K562 (cell line): Measurements from ENCODE around the gene GPR39. TPM values are rescaled to one million over a fixed set of nuclear protein-coding genes. Genes with fewer than 3 reads are reported as not detected.

Experiments
- ELF2 ChIP-seq: fragments of 250-450 bp; sonication (Bioruptor Pico); IDR thresholded peaks from 2 replicates; pipeline ENCODE4 v1.5.0; 2021; ENCODE audit warnings: mild to moderate bottlenecking
- EP400 ChIP-seq: fragments of 450-650 bp; IDR thresholded peaks from 2 replicates; pipeline ENCODE4 v1.6.1; 2017; ENCODE audit warnings: antibody characterized with exemption, mild to moderate bottlenecking, moderate library complexity
- HDAC6 ChIP-seq: IDR thresholded peaks from 2 replicates; pipeline ENCODE4 v1.6.1; 2012; ENCODE audit warnings: low read depth, mild to moderate bottlenecking, control low read depth, inconsistent platforms, low read length, moderate library complexity
- HINFP ChIP-seq: fragments of 450-650 bp; conservative IDR thresholded peaks from 2 replicates; pipeline ENCODE4 v1.6.1; 2016; ENCODE audit warnings: missing genetic modification characterization, low read depth, mild to moderate bottlenecking, control low read depth, missing compliant biosample characterization
- THRB ChIP-seq: fragments of 450-650 bp; formaldehyde crosslinking; conservative IDR thresholded peaks from 2 replicates; pipeline ENCODE4 v1.4.0; 2022; ENCODE audit warnings: mild to moderate bottlenecking, missing genetic modification characterization
- WHSC1 ChIP-seq: IDR thresholded peaks from one replicate; pipeline ENCODE4 v1.6.1; 2012; ENCODE audit warnings: low read length, control low read depth, inconsistent platforms
- ZBTB40 ChIP-seq, 2 experiments: fragments of 450-650 bp in 1 of 2; sonication (generic) in 1 of 2; formaldehyde crosslinking in 1 of 2; IDR thresholded peaks; 2 replicates each; pipeline versions ENCODE4 v1.7.1 to v1.9.0; 2016 to 2022; ENCODE audit warnings: inconsistent platforms in 1 of 2, mild to moderate bottlenecking in 1 of 2, missing genetic modification reagents in 1 of 2
- ZNF324 ChIP-seq: fragments of 250-450 bp; sonication (Bioruptor Pico); IDR thresholded peaks from 2 replicates; pipeline ENCODE4 v1.4.0; 2020; ENCODE audit warnings: mild to moderate bottlenecking
- polyA plus RNA-seq, 8 experiments: library from polyadenylated mRNA; depleted of rRNA in 4 of 8; stranded (reverse) in 5 of 8; unstranded in 3 of 8; fragments of >200 nt; fragmentation: Nextera tagmentation in 2 of 8; fragmentation: Illumina TruSeq in 1 of 8; extraction: Ambion mirVana in 2 of 8; extraction: Trizol in 1 of 8; gene quantifications; 2 replicates each; pipeline versions ENCODE4 v1.2.1 to v1.2.3, GENCODE V29; 2011 to 2014; ENCODE audit warnings: inconsistent platforms in 1 of 8, missing spikeins in 1 of 8
- total RNA-seq, 7 experiments: library from RNA; depleted of rRNA in 6 of 7; stranded (reverse); fragments of >200 nt in 6 of 7; fragmentation: Illumina TruSeq in 2 of 7; extraction: Trizol in 2 of 7; gene quantifications; 2 replicates each; pipeline versions ENCODE4 v1.2.1 to v1.2.3, GENCODE V29; 2011 to 2021; ENCODE audit warnings: low replicate concordance in 1 of 7

GPR39 gene
- total and polyA plus RNA-seq, 9 of the 15 experiments (the other 6 are each of a cell fraction or from before 2014, with no cell fraction given): 0.04 TPM; not detected in 8

GRCh38 chr2:132559326-132559725 is 142.7 kb downstream of the GPR39 start (continued):
- TF ChIP-seq ZBTB40 (IDR thresholded peaks at IDR 0.05): no peak
- no peak for TF ChIP-seq ZBTB40 (CRISPR knock-in tag; IDR thresholded peaks at IDR 0.05)
- no peak for TF ChIP-seq WHSC1
- TF ChIP-seq ZNF324 (CRISPR knock-in tag): no peak
- TF ChIP-seq EP400: no peak
- no peak for TF ChIP-seq THRB (CRISPR knock-in tag)
- no peak for TF ChIP-seq ELF2
- TF ChIP-seq HDAC6: no peak
- no peak for TF ChIP-seq HINFP (tag)
